SK-N-SH treated with all-trans-retinoic acid at 6 μM for 48 hours (cell line): ENCODE data around the gene PADI3.

Source experiments
- ATAC-seq: fragments of 200-7000 bp; cut with Tn5 transposase; 3 replicates; pipeline ENCODE4 v1.9.1; 2020; ENCODE audit warnings: mild to moderate bottlenecking, moderate library complexity
- ARNTL ChIP-seq: fragments of 450-650 bp; formaldehyde crosslinking; IDR thresholded peaks from 2 replicates; pipeline ENCODE4 v1.5.0; 2020; ENCODE audit warnings: low read depth, mild to moderate bottlenecking, moderate library complexity, borderline replicate concordance
- BACH2 ChIP-seq: fragments of 250-450 bp; sonication (Bioruptor Pico); IDR thresholded peaks from 2 replicates; pipeline ENCODE4 v1.9.0; 2021; ENCODE audit warnings: mild to moderate bottlenecking, borderline replicate concordance
- CREB5 ChIP-seq: fragments of 250-450 bp; sonication (Bioruptor Pico); IDR thresholded peaks from 2 replicates; pipeline ENCODE4 v1.5.1; 2020; ENCODE audit warnings: low read depth, mild to moderate bottlenecking, moderate library complexity
- CSDC2 ChIP-seq: fragments of 250-450 bp; sonication (Bioruptor Pico); IDR thresholded peaks from 2 replicates; pipeline ENCODE4 v1.5.0; 2020; ENCODE audit warnings: mild to moderate bottlenecking, moderate library complexity
- CSRNP3 ChIP-seq: fragments of 250-450 bp; sonication (Bioruptor Pico); IDR thresholded peaks from 2 replicates; pipeline ENCODE4 v1.5.1; 2021; ENCODE audit warnings: mild to moderate bottlenecking, moderate library complexity
- ESRRG ChIP-seq: fragments of 250-450 bp; sonication (Bioruptor Pico); IDR thresholded peaks from 2 replicates; pipeline ENCODE4 v1.6.1; 2021; ENCODE audit warnings: mild to moderate bottlenecking
- GLIS3 ChIP-seq: fragments of 250-450 bp; sonication (Bioruptor Pico); IDR thresholded peaks from 2 replicates; pipeline ENCODE4 v1.5.0; 2020; ENCODE audit warnings: mild to moderate bottlenecking, moderate library complexity
- ISL1 ChIP-seq: fragments of 250-450 bp; sonication (Bioruptor Pico); IDR thresholded peaks from 2 replicates; pipeline ENCODE4 v2.1.2; 2022; ENCODE audit warnings: mild to moderate bottlenecking, moderate library complexity
- OSR1 ChIP-seq: fragments of 250-450 bp; sonication (Bioruptor Pico); IDR thresholded peaks from 2 replicates; pipeline ENCODE4 v1.8.0; 2022; ENCODE audit warnings: moderate library complexity, mild to moderate bottlenecking, inconsistent platforms
- PATZ1 ChIP-seq: fragments of 250-450 bp; sonication (Bioruptor Pico); IDR thresholded peaks from 2 replicates; pipeline ENCODE4 v1.8.0; 2020; ENCODE audit warnings: mild to moderate bottlenecking, moderate library complexity, borderline replicate concordance
- POU6F1 ChIP-seq: fragments of 250-450 bp; sonication (Bioruptor Pico); IDR thresholded peaks from 2 replicates; pipeline ENCODE4 v1.8.0; 2021; ENCODE audit warnings: low read depth, mild to moderate bottlenecking, moderate library complexity, borderline replicate concordance
- PPARA ChIP-seq: fragments of 250-450 bp; sonication (Bioruptor Pico); IDR thresholded peaks from 2 replicates; pipeline ENCODE4 v1.5.0; 2020; ENCODE audit warnings: mild to moderate bottlenecking, borderline replicate concordance
- RARB ChIP-seq: fragments of 250-450 bp; sonication (Bioruptor Pico); IDR thresholded peaks from 2 replicates; pipeline ENCODE4 v1.8.0; 2021; ENCODE audit warnings: mild to moderate bottlenecking, moderate library complexity
- SNAI2 ChIP-seq: fragments of 250-450 bp; sonication (Bioruptor Pico); IDR thresholded peaks from 2 replicates; pipeline ENCODE4 v1.5.0; 2020; ENCODE audit warnings: mild to moderate bottlenecking, moderate library complexity
- TCF4 ChIP-seq: fragments of 250-450 bp; sonication (Bioruptor Pico); IDR thresholded peaks from 2 replicates; pipeline ENCODE4 v1.8.0; 2021; ENCODE audit warnings: mild to moderate bottlenecking, moderate library complexity, borderline replicate concordance
- TOX ChIP-seq: fragments of 250-450 bp; sonication (Bioruptor Pico); IDR thresholded peaks from 2 replicates; pipeline ENCODE4 v1.8.0; 2021; ENCODE audit warnings: mild to moderate bottlenecking, moderate library complexity, borderline replicate concordance
- TSHZ2 ChIP-seq: fragments of 250-450 bp; sonication (Bioruptor Pico); IDR thresholded peaks from 2 replicates; pipeline ENCODE4 v1.5.0; 2020; ENCODE audit warnings: mild to moderate bottlenecking, moderate library complexity
- ZC3H10 ChIP-seq: fragments of 250-450 bp; sonication (Bioruptor Pico); IDR thresholded peaks from 2 replicates; pipeline ENCODE4 v1.5.1; 2021; ENCODE audit warnings: mild to moderate bottlenecking, moderate library complexity
- ZFP3 ChIP-seq: fragments of 250-450 bp; sonication (Bioruptor Pico); IDR thresholded peaks from 2 replicates; pipeline ENCODE4 v1.5.0; 2020; ENCODE audit warnings: mild to moderate bottlenecking, moderate library complexity
- ZFP30 ChIP-seq: fragments of 450-650 bp; formaldehyde crosslinking; IDR thresholded peaks from 2 replicates; pipeline ENCODE4 v1.5.0; 2022; ENCODE audit warnings: mild to moderate bottlenecking, moderate library complexity
- ZNF565 ChIP-seq: fragments of 450-650 bp; formaldehyde crosslinking; conservative IDR thresholded peaks from 2 replicates; pipeline ENCODE4 v1.5.0; 2020; ENCODE audit warnings: low read depth, mild to moderate bottlenecking, moderate library complexity
- ZNF70 ChIP-seq: fragments of 450-650 bp; formaldehyde crosslinking; IDR thresholded peaks from 2 replicates; pipeline ENCODE4 v1.5.0; 2020; ENCODE audit warnings: mild to moderate bottlenecking, moderate library complexity
- ZNF8 ChIP-seq: fragments of 450-650 bp; formaldehyde crosslinking; IDR thresholded peaks from 2 replicates; pipeline ENCODE4 v1.5.0; 2020; ENCODE audit warnings: mild to moderate bottlenecking, moderate library complexity

The PADI3 gene

GRCh38 chr1:17295292-17295691 is 46.4 kb downstream of the PADI3 start:
- ATAC-seq: no peak
- no peak for TF ChIP-seq ZNF70 (CRISPR knock-in tag)
- no peak for TF ChIP-seq TCF4 (CRISPR knock-in tag)
- no peak for TF ChIP-seq OSR1
- TF ChIP-seq GLIS3: no peak
- no peak for TF ChIP-seq ZNF8 (CRISPR knock-in tag)
- TF ChIP-seq ZC3H10 (CRISPR knock-in tag): no peak
- no peak for TF ChIP-seq BACH2
- TF ChIP-seq CREB5 (CRISPR knock-in tag): no peak
- TF ChIP-seq TSHZ2 (CRISPR knock-in tag): no peak
- no peak for TF ChIP-seq CSDC2 (CRISPR knock-in tag)
- TF ChIP-seq ARNTL (CRISPR knock-in tag): no peak
- TF ChIP-seq ZNF565 (CRISPR knock-in tag): no peak
- TF ChIP-seq TOX (CRISPR knock-in tag): no peak

GRCh38 chr1:17296086-17296485 is 47.2 kb downstream of the PADI3 start:
- ATAC-seq: no peak
- TF ChIP-seq ZNF565 (CRISPR knock-in tag) (no peak), ZNF8 (CRISPR knock-in tag) (no peak), GLIS3 (no peak), ZC3H10 (CRISPR knock-in tag) (no peak), CREB5 (CRISPR knock-in tag) (no peak), ZFP3 (CRISPR knock-in tag) (no peak), RARB (CRISPR knock-in tag) (no peak), OSR1 (no peak), SNAI2 (CRISPR knock-in tag) (no peak), CSRNP3 (CRISPR knock-in tag) (no peak), ESRRG (no peak), PATZ1 (no peak), CSDC2 (CRISPR knock-in tag) (no peak), ZNF70 (CRISPR knock-in tag) (no peak), POU6F1 (CRISPR knock-in tag) (no peak), PPARA (CRISPR knock-in tag) (no peak), ISL1 (no peak), TSHZ2 (CRISPR knock-in tag) (no peak), ZFP30 (CRISPR knock-in tag) (no peak), BACH2 (no peak)
- TF ChIP-seq, all 23 proteins: peak for 0
